ENCODE data around the gene VPS4A.
A peak's percentile ranks its signal among the peaks of the same experiment; 100 is the strongest.

DNA sequence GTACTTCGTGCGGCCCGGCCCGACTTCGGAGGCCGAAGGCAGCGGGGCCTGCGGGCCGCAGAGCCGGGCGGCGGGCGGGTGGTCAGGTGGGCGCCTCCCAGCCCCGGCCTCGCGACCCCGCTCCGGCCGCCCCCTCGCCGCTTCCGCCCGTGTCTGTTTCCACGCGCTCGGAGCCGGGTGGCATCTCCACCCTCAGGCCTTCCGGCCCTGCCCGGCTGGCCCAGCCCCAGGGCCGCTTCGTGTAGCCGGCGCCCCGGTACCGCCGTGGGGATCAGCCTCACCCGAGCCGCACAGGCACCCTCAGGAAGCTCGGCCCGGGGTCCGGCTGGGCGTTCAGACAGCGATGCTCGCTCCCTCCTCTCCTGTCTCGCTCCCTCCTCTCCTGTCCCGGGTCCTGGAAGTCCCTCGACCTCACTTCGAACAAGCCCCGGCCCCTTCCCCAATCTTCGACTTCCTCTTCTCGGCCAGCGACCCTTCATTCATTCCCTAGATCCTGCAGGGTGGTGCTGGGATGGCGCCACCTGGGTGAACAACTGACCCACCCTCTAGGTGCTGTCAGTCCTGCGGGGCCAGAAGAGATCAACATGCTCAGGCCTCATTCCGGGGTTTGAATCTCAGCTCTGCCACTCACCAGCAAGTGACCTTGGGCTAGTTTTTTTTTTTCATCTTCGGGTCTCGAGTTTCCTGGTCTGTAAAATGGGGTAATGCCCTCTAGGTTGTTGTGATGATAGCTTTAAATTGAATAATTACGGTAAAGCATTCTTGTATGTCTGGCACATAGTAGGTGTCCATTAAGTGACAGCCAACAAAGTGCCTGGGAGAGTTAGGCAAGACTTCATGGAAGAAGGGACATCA is 610 bp downstream of the VPS4A start:
- TF ChIP-seq, protein P1, sequence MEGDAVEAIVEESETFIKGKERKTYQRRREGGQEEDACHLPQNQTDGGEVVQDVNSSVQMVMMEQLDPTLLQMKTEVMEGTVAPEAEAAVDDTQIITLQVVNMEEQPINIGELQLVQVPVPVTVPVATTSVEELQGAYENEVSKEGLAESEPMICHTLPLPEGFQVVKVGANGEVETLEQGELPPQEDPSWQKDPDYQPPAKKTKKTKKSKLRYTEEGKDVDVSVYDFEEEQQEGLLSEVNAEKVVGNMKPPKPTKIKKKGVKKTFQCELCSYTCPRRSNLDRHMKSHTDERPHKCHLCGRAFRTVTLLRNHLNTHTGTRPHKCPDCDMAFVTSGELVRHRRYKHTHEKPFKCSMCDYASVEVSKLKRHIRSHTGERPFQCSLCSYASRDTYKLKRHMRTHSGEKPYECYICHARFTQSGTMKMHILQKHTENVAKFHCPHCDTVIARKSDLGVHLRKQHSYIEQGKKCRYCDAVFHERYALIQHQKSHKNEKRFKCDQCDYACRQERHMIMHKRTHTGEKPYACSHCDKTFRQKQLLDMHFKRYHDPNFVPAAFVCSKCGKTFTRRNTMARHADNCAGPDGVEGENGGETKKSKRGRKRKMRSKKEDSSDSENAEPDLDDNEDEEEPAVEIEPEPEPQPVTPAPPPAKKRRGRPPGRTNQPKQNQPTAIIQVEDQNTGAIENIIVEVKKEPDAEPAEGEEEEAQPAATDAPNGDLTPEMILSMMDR (optimal IDR thresholded peaks at IDR 0.05 in 1 of 3, IDR thresholded peaks at IDR 0.05 in 1 of 3, conservative IDR thresholded peaks at IDR 0.05 in 1 of 3; ENCODE audit: extremely low read depth in 1 of 3, insufficient read depth in 2 of 3, low read length in 3 of 3), result peak in 2 of 3 experiments; percentile 8 to 49
- TF ChIP-seq EZH2 (IDR thresholded peaks at IDR 0.05; ENCODE audit: low read length), result no peak
